ENCODE measurements around the gene OCA2.
"Not testable (repeated sequence)": the region's sequence is repeated elsewhere in the genome, so short reads cannot be mapped to it uniquely, and the experiment has no call there.

Gene OCA2

GRCh38 chr15:28098766-28099554 lies at the start of gene OCA2:
Gene OCA2, minus strand, starts transcription at chr15:28099315. Its CDS starts 17,441 bp downstream, at chr15:28081874.
- peak in 1 of 2 donors; percentile 44 for DNase-seq (ENCODE audit: low read depth in 2 of 2)

- no peak for DNase-seq (ENCODE audit: low read depth in 2 of 2)
Observed at GRCh38 chr15:28147801-28148200, 48.7 kb upstream of the OCA2 start.

GRCh38 chr15:28145419-28145818 lies 46.3 kb upstream of the OCA2 start:
- DNase-seq (ENCODE audit: low read depth in 2 of 2), result not testable (repeated sequence)

DNA sequence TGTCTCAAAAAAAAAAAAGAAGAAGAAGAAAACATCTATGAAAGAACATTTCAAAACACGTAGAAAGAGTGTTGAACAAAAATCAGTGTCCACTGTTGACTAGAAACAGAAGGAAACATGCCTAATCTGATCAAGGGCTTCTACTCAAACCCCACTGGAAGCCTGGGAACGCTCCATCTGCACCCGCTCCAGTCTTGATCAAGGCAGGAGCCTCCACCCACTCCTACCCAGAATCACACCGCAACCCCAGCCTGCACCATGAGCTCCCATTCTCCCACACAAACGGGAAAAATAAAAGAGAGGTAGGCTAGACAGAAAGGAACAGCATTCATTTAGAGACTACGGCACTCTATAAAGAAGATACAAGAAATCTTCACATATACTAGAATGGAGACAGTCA lies 40.9 kb upstream of the OCA2 start:
- no peak for DNase-seq (ENCODE audit: low read depth in 2 of 2)

DNA sequence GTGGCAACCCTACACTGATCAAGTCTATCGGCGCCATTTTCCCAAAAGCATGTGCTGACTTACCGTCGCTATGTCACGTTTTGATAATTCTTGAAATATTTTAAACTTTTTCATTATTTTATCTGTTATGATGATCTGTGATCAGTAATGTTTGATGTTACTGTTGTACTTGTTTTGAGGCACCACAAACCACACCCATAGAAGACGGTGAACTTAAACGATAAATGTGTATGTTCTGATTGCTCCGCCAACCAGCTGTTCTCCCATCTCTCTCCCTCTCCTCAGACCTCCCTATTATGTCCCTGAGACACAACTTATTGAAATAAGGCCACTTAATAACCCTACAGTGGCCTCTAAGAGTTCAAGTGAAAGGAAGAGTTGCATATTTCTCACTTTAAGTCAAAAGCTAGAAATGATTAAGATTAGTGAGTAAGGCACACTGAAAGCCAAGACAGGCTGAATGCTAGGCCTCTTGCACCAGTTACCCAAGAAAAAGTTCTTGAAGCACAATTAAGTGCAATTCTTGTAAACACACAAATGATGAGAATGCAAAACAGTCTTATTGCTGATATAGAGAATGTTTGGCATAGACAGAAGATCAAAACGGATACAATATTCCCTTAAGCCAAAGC lies 38.4 kb upstream of the OCA2 start:
- DNase-seq (ENCODE audit: low read depth in 2 of 2), result not testable (repeated sequence)

- DNase-seq (ENCODE audit: low read depth in 2 of 2), result not testable (repeated sequence)
Observed at GRCh38 chr15:28136236-28136904, 37.3 kb upstream of the OCA2 start.

DNA sequence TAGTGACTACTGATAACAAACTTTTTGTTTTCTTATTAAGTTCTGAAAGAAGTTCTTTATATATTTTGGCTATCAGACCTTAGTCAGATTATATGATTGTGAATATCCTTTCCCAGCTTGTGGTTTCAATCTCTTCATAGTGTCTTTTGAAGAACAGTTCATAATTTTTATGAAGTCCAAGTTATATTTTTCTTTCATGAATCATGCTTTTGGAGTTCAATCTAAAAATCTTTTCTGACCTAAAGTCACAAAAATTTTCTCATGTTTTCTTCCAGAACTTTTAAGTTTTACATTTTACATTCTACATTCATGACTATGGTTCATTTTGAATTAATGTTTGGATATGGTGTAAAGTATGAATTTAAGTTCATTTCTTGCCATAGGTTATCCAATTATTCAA lies 34.2 kb upstream of the OCA2 start:
- DNase-seq (ENCODE audit: low read depth in 2 of 2), result no peak

DNA sequence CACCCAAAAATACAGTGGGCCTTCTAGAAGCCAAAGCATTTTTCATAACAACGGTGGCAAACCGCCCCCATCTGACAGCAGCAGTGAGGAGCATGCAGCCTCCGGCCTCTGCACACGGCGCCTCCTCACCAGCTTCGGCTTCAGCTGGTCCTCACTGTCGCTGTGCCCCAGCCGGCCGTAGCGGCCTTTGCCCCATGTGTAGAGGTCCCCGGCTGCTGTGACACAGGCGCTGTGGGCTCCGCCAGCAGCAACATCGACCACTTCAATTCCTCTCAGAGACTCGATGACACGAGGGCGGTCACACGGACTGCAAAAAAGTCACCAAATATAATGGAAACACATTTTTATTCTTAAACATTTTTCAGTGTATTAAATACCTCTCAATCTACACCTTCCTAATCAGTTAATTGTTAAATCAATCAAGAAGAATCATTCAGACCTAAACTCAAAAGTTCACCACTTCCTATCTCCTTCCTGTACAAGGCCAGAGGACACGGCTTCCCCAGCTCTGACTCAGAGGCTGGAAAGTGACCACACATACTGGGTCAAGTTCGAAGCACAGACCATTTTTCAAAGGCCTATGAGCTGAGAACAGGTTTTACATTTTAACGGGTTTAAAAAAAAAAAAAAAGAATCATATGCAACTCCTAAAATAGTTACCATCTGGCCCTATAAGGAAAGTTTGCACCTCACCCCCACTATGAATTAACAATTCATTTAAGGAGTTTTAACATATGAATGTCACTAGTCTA lies 33.6 kb upstream of the OCA2 start:
- DNase-seq (ENCODE audit: low read depth in 2 of 2), result no peak

GRCh38 chr15:28131946-28132345 lies 32.8 kb upstream of the OCA2 start:
- no peak for DNase-seq (ENCODE audit: low read depth in 2 of 2)

DNA sequence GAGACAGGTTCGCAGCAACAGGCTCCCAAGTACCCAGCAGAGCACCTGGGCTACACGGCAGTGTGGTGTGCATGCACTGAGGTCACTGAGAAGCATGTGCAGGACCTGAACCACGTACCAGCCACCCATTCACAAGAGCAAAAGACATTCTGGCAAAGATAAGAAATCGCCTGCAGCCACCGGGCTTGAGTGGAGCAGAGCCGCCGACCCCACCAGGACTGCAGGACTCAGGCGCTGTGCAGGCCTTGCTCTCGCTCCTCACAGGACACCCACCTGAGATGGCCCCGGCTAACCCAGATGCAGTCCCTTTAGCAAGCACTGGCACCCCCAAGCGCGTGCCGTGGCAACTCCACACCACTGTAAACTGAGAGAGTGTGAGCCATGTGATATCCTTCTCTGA lies 32.3 kb upstream of the OCA2 start:
- DNase-seq (ENCODE audit: low read depth in 2 of 2), result no peak

DNA sequence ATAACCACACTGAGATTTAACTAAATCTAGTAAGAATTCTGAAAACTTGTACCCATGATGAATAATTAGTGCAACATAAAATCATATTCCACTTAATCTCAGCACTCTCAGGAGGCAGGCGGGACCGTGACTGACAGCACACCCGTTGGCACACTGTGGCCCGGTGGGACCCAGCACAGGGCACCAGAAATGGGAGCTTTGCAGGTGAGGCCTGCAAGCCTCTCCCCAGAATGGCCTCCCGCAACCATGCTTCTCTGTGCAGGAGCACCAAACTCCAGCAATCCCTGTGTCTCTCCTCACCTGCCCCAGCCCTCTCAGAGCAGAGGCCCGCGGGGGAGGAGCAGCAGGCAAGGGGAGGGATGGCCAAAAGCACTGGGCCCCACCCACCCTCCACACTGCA lies 31.5 kb upstream of the OCA2 start:
- no peak for DNase-seq (ENCODE audit: low read depth in 2 of 2)

DNA sequence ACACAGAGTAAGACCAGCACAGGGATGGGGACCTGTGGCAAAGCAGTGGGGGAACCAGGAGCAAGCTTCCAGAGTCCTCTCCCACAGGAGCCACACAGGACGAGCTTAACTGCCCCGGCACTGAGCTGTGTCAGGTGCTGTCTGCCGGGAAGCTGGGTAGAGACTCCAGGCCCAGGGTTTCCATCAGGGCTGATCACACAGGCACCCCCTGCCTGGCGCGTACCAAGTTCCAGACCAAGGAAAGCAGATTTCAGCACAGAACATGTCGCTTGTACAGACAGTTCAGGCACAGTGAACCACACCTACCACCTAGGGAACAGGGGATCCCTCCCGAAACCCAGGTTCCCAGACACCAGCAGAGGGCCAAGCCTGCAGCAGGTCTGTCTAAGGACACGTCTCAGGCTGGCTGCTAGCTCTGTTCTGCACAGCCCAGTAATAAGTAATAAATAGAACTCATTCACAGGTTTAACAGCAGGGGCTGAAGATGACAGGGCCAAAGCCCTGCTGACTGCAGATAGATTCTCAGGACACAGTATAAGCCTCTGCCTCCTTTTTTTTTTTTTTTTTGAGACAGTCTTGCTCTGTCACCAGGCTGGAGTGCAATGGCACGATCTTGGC lies 30.2 kb upstream of the OCA2 start:
- DNase-seq (ENCODE audit: low read depth in 2 of 2), result no peak

DNA sequence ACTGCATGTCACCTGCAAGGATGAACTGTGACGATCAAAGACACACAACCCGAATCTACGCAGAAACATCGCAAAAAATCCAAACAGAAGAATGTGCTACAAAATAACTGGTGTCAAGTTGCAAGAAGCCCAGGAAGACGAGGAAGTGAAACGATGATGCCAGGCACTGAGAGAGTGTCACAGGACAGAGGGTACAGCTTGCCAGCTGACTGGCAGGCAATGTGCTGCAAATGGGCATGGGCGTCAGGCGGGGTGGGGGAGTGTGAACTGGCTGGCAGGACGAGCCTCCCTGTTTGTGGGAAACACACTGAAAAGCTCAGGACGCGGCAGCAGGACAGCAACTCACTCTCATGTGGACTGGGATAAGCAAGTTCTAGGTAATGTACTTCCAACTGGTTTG lies 28.9 kb upstream of the OCA2 start:
- no peak for DNase-seq (ENCODE audit: low read depth in 2 of 2)

- no peak for DNase-seq (ENCODE audit: low read depth in 2 of 2)
Observed at GRCh38 chr15:28127036-28127435, 27.9 kb upstream of the OCA2 start.

DNA sequence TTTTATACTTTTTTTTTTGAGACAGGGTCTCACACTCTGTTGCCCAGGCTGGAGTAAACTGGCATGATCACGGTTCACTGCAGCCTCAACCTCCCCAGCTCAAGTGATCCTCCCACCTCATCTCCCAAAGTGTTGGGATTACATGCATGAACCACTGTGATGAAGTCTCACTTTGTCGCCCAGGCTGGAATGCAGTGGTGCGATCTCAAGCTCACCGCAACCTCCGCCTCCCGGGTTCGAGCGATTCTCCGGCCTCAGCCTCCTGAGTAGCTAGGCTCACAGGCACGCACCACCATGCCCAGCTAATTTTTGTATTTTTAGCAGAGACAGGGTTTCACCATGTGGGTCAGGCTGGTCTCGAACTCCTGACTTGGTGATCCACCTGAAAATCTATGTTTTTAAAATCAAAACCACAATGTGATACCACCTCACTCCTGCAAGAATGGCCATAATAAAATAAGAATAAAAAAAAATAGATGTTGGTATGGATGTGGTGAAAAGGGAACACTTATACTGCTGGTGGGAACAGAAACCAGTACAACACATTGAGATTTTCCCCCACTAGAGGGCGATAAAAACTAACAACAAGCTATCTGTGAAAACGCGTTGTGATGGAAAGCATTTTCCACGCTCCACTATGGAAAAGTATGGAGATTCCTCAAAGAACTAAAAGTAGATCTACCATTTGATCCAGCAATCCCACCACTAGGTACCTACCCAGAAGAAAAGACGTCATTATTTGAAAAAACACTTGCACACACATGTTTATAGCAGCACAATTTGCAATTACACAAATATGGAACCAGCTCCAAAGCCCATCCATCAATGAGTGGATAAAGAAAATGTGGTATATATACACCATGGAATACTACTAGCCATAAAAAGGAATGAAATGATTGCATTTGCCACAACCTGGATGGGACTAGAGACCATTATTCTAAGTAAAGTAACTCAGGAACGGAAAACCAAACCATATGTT lies 26.8 kb upstream of the OCA2 start:
- DNase-seq (ENCODE audit: low read depth in 2 of 2), result no peak

DNA sequence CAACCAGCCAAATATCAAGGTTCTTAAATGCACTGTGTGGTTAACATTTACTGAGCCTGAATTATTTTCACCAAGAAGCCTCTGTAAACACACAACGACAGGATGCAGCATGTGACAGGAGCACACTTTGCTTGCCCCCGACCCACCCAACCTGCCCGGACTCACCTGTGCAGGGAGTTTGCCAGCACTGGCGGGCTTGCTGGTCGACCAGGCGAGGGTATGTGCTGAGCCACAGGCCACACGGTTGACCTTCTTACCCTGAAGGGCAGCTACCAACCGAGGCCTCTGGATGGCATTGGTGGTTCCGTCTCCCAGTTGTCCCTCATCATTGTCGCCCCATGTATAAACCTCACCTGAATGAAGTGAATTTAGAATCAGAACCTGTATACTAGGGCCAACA lies 25.7 kb upstream of the OCA2 start:
- DNase-seq (ENCODE audit: low read depth in 2 of 2), result no peak

GRCh38 chr15:28123408-28124023 lies 24.4 kb upstream of the OCA2 start:
- DNase-seq (ENCODE audit: low read depth in 2 of 2), result peak in 1 of 2 donors; percentile 19

GRCh38 chr15:28122038-28122949 lies 23.2 kb upstream of the OCA2 start:
- DNase-seq (ENCODE audit: low read depth in 2 of 2), result no peak

DNA sequence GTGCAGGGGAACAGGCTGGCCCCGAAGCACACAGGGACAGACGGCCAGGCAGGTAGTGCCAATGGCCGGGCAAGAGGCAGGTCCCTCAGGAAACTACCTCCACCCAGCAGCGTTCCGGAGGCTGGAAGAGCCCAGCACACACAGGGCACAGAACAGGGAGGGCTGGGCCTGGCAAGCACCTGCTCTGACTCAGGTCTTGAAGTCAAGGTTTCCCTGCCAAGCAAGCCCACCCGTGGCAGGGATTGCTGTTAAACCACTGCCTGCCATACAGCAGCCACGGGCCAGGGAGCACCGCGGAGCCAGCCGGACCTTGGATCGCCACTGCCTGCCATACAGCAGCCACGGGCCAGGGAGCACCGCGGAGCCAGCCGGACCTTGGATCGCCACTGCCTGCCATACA lies 22.5 kb upstream of the OCA2 start:
- not testable (repeated sequence) for DNase-seq (ENCODE audit: low read depth in 2 of 2)
